Measurements from ENCODE around the gene SNPH.

GRCh38 chr20:1304710-1305515 lies 38.8 kb downstream of the SNPH start:
- TF ChIP-seq CTCF (IDR thresholded peaks at IDR 0.05; ENCODE audit: low read depth, low read length, poor library complexity, severe bottlenecking) (no peak), EZH2phosphoT487 (IDR thresholded peaks at IDR 0.05; ENCODE audit: borderline replicate concordance, low read length) (no peak)
